GM23338 (cell line): Measurements from ENCODE around the gene GCN1. TPM values are rescaled to one million over a fixed set of nuclear protein-coding genes. Genes with fewer than 3 reads are reported as not detected.
A peak's percentile ranks its signal among the peaks of the same experiment; 100 is the strongest.

Source experiments
- ATAC-seq: fragments of 200-7000 bp; cut with Tn5 transposase; 3 replicates; pipeline ENCODE4 v1.9.1; 2020
- DNase-seq: peaks from one replicate; pipeline ENCODE4 v3.0.0-alpha.2; 2015; ENCODE audit warnings: low spot score
- H2AFZ ChIP-seq: fragments of 200-600 bp; sonication (generic); 2 replicates; pipeline ENCODE4 v1.8.0; 2016; ENCODE audit warnings: antibody characterized with exemption, mild to moderate bottlenecking, moderate library complexity
- H3F3A ChIP-seq: fragments of 200-600 bp; sonication (generic); replicated peaks from 2 replicates; pipeline ENCODE4 v1.8.0; 2017; ENCODE audit warnings: antibody characterized with exemption, mixed run types, low read depth
- H3K27ac ChIP-seq: fragments of 200-600 bp; sonication (generic); 2 replicates; pipeline ENCODE4 v1.6.1; 2016; ENCODE audit warnings: low read depth
- H3K27me3 ChIP-seq: fragments of 200-600 bp; sonication (generic); 2 replicates; pipeline ENCODE4 v1.8.0; 2016; ENCODE audit warnings: mild to moderate bottlenecking, mixed run types, moderate library complexity; ENCODE audit not compliant: insufficient read depth
- H3K36me3 ChIP-seq: fragments of 200-600 bp; sonication (generic); 2 replicates; pipeline ENCODE4 v1.8.0; 2016; ENCODE audit warnings: mild to moderate bottlenecking; ENCODE audit not compliant: insufficient read depth
- H3K4me1 ChIP-seq: fragments of 200-600 bp; sonication (generic); 2 replicates; pipeline ENCODE4 v1.8.0; 2016; ENCODE audit warnings: mild to moderate bottlenecking, moderate library complexity; ENCODE audit not compliant: insufficient read depth
- H3K4me2 ChIP-seq: fragments of 200-600 bp; sonication (generic); 2 replicates; pipeline ENCODE4 v1.7.1; 2017; ENCODE audit warnings: mixed run types
- H3K4me3 ChIP-seq: fragments of 200-600 bp; sonication (generic); 2 replicates; pipeline ENCODE4 v1.6.1; 2016; ENCODE audit warnings: mixed run types
- H3K79me2 ChIP-seq: fragments of 200-600 bp; sonication (generic); replicated peaks from 2 replicates; pipeline ENCODE4 v1.8.0; 2017; ENCODE audit warnings: mild to moderate bottlenecking; ENCODE audit not compliant: insufficient read depth
- H3K9me2 ChIP-seq: fragments of 200-600 bp; sonication (generic); 2 replicates; pipeline ENCODE4 v1.8.0; 2017; ENCODE audit not compliant: insufficient read depth
- H4K20me1 ChIP-seq: fragments of 200-600 bp; sonication (generic); replicated peaks from 2 replicates; pipeline ENCODE4 v1.8.0; 2017; ENCODE audit warnings: mild to moderate bottlenecking; ENCODE audit not compliant: insufficient read depth
- H3K27ac Mint-ChIP-seq: 2 replicates; pipeline ENCODE4 v1.8.0; 2020; ENCODE audit warnings: inconsistent platforms, mild to moderate bottlenecking, moderate library complexity, mixed read lengths
- H3K27me3 Mint-ChIP-seq: 3 replicates; pipeline ENCODE4 v1.8.0; 2022; ENCODE audit warnings: low read depth, mild to moderate bottlenecking, moderate library complexity, mixed read lengths, inconsistent platforms; ENCODE audit not compliant: insufficient read depth, poor library complexity
- H3K36me3 Mint-ChIP-seq: 3 replicates; pipeline ENCODE4 v1.8.0; 2021; ENCODE audit warnings: low read depth, mild to moderate bottlenecking, inconsistent platforms, moderate library complexity, mixed read lengths
- H3K4me1 Mint-ChIP-seq: 3 replicates; pipeline ENCODE4 v1.8.0; 2020; ENCODE audit warnings: mild to moderate bottlenecking, inconsistent platforms, mixed read lengths
- H3K4me3 Mint-ChIP-seq: 3 replicates; pipeline ENCODE4 v1.8.0; 2021; ENCODE audit warnings: moderate library complexity, mild to moderate bottlenecking, inconsistent platforms, mixed read lengths
- H3K9me3 Mint-ChIP-seq: 3 replicates; pipeline ENCODE4 v1.8.0; 2020; ENCODE audit warnings: moderate library complexity, mild to moderate bottlenecking, inconsistent platforms, mixed read lengths
- CREB1 ChIP-seq: fragments of 250-450 bp; sonication (Bioruptor Pico); IDR thresholded peaks from 2 replicates; pipeline ENCODE4 v1.5.0; 2020; ENCODE audit warnings: low read depth, mild to moderate bottlenecking, moderate library complexity
- EZH2 ChIP-seq: fragments of 200-600 bp; sonication (generic); IDR thresholded peaks from one replicate; pipeline ENCODE4 v1.8.0; 2017; ENCODE audit warnings: antibody characterized with exemption, mild to moderate bottlenecking, low read depth; ENCODE audit not compliant: unreplicated experiment
- EZH2phosphoT487 ChIP-seq: fragments of 200-600 bp; sonication (generic); IDR thresholded peaks from one replicate; pipeline ENCODE4 v1.8.1; 2018; ENCODE audit warnings: antibody characterized with exemption; ENCODE audit not compliant: unreplicated experiment
- JUNB ChIP-seq: IDR thresholded peaks from one replicate; pipeline ENCODE4 v1.6.1; 2016; ENCODE audit warnings: antibody characterized with exemption; ENCODE audit not compliant: unreplicated experiment
- NANOG ChIP-seq: IDR thresholded peaks from 2 replicates; pipeline ENCODE4 v1.6.1; 2016; ENCODE audit warnings: antibody characterized with exemption, borderline replicate concordance
- POLR2AphosphoS5 ChIP-seq: IDR thresholded peaks from 2 replicates; pipeline ENCODE4 v1.6.1; 2016; ENCODE audit warnings: antibody characterized with exemption, low read depth
- STAT1 ChIP-seq: IDR thresholded peaks from one replicate; pipeline ENCODE4 v1.6.1; 2016; ENCODE audit warnings: antibody characterized with exemption; ENCODE audit not compliant: unreplicated experiment
- ZNF114 ChIP-seq: fragments of 250-450 bp; sonication (Bioruptor Pico); IDR thresholded peaks from 2 replicates; pipeline ENCODE4 v1.5.0; 2020; ENCODE audit warnings: mild to moderate bottlenecking, moderate library complexity
- ZNF331 ChIP-seq: fragments of 250-450 bp; sonication (Bioruptor Pico); IDR thresholded peaks from 2 replicates; pipeline ENCODE4 v1.5.0; 2020; ENCODE audit warnings: low read depth, mild to moderate bottlenecking, moderate library complexity
- polyA plus RNA-seq: library from polyadenylated mRNA; unstranded; fragments of >200 nt; fragmentation: Nextera tagmentation; extraction: Ambion mirVana; gene quantifications from 2 replicates; pipeline ENCODE4 v1.2.1, GENCODE V29; 2016
- total RNA-seq: library from RNA; depleted of rRNA; stranded (reverse); fragments of >200 nt; shearing (Covaris generic); gene quantifications from 2 replicates; pipeline ENCODE4 v1.2.3, GENCODE V29; 2014
- TF ChIP-seq, protein P1 (sequence below): fragments of 250-450 bp; sonication (Bioruptor Pico); IDR thresholded peaks from 2 replicates; pipeline ENCODE4 v1.5.0; 2020; ENCODE audit warnings: mild to moderate bottlenecking, moderate library complexity
- TF ChIP-seq, protein P2 (sequence below): IDR thresholded peaks from 2 replicates; pipeline ENCODE4 v1.6.1; 2016; ENCODE audit warnings: antibody characterized with exemption
- TF ChIP-seq, protein P3 (sequence below): IDR thresholded peaks from one replicate; pipeline ENCODE4 v1.6.1; 2018; ENCODE audit warnings: antibody characterized with exemption; ENCODE audit not compliant: unreplicated experiment
- TF ChIP-seq, protein P4 (sequence below), 2 experiments: fragments of 200-600 bp in 1 of 2; sonication (generic) in 1 of 2; conservative IDR thresholded peaks; 2 replicates each; pipeline versions ENCODE4 v1.5.1 to v1.6.1; 2016 to 2017; ENCODE audit warnings: antibody characterized with exemption in 2 of 2, low read depth in 2 of 2, mild to moderate bottlenecking in 2 of 2, moderate library complexity in 1 of 2

Gene GCN1
- total and polyA plus RNA-seq, 2 experiments from 2014 or later = 18.0 to 177 TPM

DNA sequence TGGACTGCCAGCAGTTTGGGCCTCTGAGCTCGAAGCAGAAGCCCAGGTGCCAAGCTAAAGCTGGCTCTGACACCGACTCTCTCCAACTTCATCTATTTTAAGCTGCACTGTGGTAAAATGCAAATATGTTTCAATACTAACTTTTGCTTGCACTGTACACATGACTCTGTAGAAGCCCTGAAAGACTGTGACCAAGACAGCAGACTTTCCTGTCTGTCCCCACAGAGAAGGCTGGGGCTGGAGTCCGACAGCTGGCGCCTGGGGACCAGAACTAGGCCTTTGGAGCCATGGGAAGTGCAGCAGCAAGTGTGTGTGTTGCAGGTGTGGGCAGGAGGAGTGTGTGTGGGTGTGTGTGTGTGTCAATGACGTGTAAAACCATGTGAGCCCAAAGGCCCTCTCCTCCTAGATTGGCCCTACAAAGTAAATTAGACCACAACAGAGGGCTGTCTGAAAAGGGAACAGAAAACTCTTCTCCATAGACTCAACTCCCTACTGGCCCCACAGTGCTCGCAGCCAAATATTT, 61.6 kb downstream of the GCN1 start:
- no peak overlapping the region for H3K27ac ChIP-seq
- no peak for DNase-seq
- Mint-ChIP-seq H3K27me3 (peaks cover 8% of the 10 kb centered on the region), H3K27ac (0 out of 2 replicates have a peak overlapping the region, but pooled peaks have one; percentile 15), H3K36me3 (peaks cover 98% of the 10 kb centered on the region), H3K9me3 (no peaks in the 10 kb centered on the region), H3K4me1 (no peaks in the 10 kb centered on the region; the same call in 2 of the 3 replicates), H3K4me3 (no peak overlapping the region)
- 0 out of 2 replicates have a peak, but pooled peaks cover under 1% of the 10 kb centered on the region for H3K4me1 ChIP-seq
- no peak overlapping the region for H3K4me2 ChIP-seq
- ATAC-seq = no peak
- H3K4me3 ChIP-seq = no peak overlapping the region
- no peaks in the 10 kb centered on the region for H3K9me2 ChIP-seq
- TF ChIP-seq EZH2phosphoT487 (no peak), STAT1 (no peak), JUNB (no peak), ZNF114 (no peak), ZNF331 (no peak), NANOG (no peak), CREB1 (CRISPR knock-in tag) (no peak), POLR2AphosphoS5 (no peak), EZH2 (no peak)
- TF ChIP-seq, protein P1, sequence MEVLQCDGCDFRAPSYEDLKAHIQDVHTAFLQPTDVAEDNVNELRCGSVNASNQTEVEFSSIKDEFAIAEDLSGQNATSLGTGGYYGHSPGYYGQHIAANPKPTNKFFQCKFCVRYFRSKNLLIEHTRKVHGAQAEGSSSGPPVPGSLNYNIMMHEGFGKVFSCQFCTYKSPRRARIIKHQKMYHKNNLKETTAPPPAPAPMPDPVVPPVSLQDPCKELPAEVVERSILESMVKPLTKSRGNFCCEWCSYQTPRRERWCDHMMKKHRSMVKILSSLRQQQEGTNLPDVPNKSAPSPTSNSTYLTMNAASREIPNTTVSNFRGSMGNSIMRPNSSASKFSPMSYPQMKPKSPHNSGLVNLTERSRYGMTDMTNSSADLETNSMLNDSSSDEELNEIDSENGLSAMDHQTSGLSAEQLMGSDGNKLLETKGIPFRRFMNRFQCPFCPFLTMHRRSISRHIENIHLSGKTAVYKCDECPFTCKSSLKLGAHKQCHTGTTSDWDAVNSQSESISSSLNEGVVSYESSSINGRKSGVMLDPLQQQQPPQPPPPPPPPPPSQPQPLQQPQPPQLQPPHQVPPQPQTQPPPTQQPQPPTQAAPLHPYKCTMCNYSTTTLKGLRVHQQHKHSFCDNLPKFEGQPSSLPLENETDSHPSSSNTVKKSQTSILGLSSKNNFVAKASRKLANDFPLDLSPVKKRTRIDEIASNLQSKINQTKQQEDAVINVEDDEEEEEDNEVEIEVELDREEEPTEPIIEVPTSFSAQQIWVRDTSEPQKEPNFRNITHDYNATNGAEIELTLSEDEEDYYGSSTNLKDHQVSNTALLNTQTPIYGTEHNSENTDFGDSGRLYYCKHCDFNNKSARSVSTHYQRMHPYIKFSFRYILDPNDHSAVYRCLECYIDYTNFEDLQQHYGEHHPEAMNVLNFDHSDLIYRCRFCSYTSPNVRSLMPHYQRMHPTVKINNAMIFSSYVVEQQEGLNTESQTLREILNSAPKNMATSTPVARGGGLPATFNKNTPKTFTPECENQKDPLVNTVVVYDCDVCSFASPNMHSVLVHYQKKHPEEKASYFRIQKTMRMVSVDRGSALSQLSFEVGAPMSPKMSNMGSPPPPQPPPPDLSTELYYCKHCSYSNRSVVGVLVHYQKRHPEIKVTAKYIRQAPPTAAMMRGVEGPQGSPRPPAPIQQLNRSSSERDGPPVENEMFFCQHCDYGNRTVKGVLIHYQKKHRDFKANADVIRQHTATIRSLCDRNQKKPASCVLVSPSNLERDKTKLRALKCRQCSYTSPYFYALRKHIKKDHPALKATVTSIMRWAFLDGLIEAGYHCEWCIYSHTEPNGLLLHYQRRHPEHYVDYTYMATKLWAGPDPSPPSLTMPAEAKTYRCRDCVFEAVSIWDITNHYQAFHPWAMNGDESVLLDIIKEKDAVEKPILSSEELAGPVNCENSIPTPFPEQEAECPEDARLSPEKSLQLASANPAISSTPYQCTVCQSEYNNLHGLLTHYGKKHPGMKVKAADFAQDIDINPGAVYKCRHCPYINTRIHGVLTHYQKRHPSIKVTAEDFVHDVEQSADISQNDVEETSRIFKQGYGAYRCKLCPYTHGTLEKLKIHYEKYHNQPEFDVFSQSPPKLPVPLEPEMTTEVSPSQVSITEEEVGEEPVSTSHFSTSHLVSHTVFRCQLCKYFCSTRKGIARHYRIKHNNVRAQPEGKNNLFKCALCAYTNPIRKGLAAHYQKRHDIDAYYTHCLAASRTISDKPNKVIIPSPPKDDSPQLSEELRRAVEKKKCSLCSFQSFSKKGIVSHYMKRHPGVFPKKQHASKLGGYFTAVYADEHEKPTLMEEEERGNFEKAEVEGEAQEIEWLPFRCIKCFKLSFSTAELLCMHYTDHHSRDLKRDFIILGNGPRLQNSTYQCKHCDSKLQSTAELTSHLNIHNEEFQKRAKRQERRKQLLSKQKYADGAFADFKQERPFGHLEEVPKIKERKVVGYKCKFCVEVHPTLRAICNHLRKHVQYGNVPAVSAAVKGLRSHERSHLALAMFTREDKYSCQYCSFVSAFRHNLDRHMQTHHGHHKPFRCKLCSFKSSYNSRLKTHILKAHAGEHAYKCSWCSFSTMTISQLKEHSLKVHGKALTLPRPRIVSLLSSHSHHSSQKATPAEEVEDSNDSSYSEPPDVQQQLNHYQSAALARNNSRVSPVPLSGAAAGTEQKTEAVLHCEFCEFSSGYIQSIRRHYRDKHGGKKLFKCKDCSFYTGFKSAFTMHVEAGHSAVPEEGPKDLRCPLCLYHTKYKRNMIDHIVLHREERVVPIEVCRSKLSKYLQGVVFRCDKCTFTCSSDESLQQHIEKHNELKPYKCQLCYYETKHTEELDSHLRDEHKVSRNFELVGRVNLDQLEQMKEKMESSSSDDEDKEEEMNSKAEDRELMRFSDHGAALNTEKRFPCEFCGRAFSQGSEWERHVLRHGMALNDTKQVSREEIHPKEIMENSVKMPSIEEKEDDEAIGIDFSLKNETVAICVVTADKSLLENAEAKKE (CRISPR knock-in tag) = no peak
- TF ChIP-seq, protein P2, sequence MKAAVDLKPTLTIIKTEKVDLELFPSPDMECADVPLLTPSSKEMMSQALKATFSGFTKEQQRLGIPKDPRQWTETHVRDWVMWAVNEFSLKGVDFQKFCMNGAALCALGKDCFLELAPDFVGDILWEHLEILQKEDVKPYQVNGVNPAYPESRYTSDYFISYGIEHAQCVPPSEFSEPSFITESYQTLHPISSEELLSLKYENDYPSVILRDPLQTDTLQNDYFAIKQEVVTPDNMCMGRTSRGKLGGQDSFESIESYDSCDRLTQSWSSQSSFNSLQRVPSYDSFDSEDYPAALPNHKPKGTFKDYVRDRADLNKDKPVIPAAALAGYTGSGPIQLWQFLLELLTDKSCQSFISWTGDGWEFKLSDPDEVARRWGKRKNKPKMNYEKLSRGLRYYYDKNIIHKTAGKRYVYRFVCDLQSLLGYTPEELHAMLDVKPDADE = no peak
- TF ChIP-seq, protein P3, sequence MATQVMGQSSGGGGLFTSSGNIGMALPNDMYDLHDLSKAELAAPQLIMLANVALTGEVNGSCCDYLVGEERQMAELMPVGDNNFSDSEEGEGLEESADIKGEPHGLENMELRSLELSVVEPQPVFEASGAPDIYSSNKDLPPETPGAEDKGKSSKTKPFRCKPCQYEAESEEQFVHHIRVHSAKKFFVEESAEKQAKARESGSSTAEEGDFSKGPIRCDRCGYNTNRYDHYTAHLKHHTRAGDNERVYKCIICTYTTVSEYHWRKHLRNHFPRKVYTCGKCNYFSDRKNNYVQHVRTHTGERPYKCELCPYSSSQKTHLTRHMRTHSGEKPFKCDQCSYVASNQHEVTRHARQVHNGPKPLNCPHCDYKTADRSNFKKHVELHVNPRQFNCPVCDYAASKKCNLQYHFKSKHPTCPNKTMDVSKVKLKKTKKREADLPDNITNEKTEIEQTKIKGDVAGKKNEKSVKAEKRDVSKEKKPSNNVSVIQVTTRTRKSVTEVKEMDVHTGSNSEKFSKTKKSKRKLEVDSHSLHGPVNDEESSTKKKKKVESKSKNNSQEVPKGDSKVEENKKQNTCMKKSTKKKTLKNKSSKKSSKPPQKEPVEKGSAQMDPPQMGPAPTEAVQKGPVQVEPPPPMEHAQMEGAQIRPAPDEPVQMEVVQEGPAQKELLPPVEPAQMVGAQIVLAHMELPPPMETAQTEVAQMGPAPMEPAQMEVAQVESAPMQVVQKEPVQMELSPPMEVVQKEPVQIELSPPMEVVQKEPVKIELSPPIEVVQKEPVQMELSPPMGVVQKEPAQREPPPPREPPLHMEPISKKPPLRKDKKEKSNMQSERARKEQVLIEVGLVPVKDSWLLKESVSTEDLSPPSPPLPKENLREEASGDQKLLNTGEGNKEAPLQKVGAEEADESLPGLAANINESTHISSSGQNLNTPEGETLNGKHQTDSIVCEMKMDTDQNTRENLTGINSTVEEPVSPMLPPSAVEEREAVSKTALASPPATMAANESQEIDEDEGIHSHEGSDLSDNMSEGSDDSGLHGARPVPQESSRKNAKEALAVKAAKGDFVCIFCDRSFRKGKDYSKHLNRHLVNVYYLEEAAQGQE = no peak
- TF ChIP-seq, protein P4, sequence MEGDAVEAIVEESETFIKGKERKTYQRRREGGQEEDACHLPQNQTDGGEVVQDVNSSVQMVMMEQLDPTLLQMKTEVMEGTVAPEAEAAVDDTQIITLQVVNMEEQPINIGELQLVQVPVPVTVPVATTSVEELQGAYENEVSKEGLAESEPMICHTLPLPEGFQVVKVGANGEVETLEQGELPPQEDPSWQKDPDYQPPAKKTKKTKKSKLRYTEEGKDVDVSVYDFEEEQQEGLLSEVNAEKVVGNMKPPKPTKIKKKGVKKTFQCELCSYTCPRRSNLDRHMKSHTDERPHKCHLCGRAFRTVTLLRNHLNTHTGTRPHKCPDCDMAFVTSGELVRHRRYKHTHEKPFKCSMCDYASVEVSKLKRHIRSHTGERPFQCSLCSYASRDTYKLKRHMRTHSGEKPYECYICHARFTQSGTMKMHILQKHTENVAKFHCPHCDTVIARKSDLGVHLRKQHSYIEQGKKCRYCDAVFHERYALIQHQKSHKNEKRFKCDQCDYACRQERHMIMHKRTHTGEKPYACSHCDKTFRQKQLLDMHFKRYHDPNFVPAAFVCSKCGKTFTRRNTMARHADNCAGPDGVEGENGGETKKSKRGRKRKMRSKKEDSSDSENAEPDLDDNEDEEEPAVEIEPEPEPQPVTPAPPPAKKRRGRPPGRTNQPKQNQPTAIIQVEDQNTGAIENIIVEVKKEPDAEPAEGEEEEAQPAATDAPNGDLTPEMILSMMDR (conservative IDR thresholded peaks at IDR 0.05; ENCODE audit: low read depth in 2 of 2) = no peak
- H4K20me1 ChIP-seq = peaks cover 4% of the 10 kb centered on the region
- H3K79me2 ChIP-seq = no peaks in the 10 kb centered on the region
- no peak overlapping the region for H2AFZ ChIP-seq
- no peaks in the 10 kb centered on the region for H3K27me3 ChIP-seq
- H3F3A ChIP-seq = 0 out of 2 replicates have a peak, but pooled peaks cover 5% of the 10 kb centered on the region
- H3K36me3 ChIP-seq = peaks cover 82% of the 10 kb centered on the region
